SK-N-SH (cell line): ENCODE measurements around the gene EXOC6. TPM values are rescaled to one million over a fixed set of nuclear protein-coding genes. Genes with fewer than 3 reads are reported as not detected.

Experiments used
- CTCF ChIA-PET: fragments of 300-600, 350-600 bp; formaldehyde crosslinking; extraction: SDS; loops from one replicate; lab custom pipeline; 2021; lab: Yijun Ruan, JAX
- POLR2A ChIA-PET: fragments of 350-600 bp; sonication (Branson Sonifier 250); formaldehyde crosslinking; extraction: SDS; loops from one replicate; lab custom pipeline; 2020; ENCODE audit warnings: antibody characterized with exemption, inconsistent platforms; lab: Yijun Ruan, JAX
- DNase-seq: peaks from one replicate; pipeline ENCODE4 v3.0.0; 2012
- H2AFZ ChIP-seq: fragments of 200-600 bp; sonication (generic); 2 replicates; pipeline ENCODE4 v1.8.1; 2016; ENCODE audit warnings: antibody characterized with exemption, mild to moderate bottlenecking, low read depth
- H3F3A ChIP-seq: fragments of 200-600 bp; sonication (generic); replicated peaks from 2 replicates; pipeline ENCODE3; 2016; ENCODE audit warnings: antibody characterized with exemption, mild to moderate bottlenecking; ENCODE audit not compliant: insufficient read depth
- H3K27ac ChIP-seq, 2 experiments: fragments of 200-500 bp in 1 of 2; fragments of 200-600 bp in 1 of 2; sonication (Bioruptor generic) in 1 of 2; sonication (generic), shearing (Covaris generic) in 1 of 2; 2 replicates each; pipeline versions ENCODE4 v1.5.1 to v1.6.1; 2014 to 2016; ENCODE audit warnings: low read depth in 2 of 2, inconsistent platforms in 1 of 2, low read length in 1 of 2, mild to moderate bottlenecking in 1 of 2, mixed read lengths in 1 of 2
- H3K27me3 ChIP-seq: fragments of 200-600 bp; sonication (generic), shearing (Covaris generic); 2 replicates; pipeline ENCODE4 v1.6.1; 2016; ENCODE audit warnings: mixed run types; ENCODE audit not compliant: insufficient read depth
- H3K36me3 ChIP-seq, 2 experiments: fragments of 200-500 bp in 1 of 2; fragments of 200-600 bp in 1 of 2; sonication (Bioruptor generic) in 1 of 2; sonication (generic) in 1 of 2; replicated peaks in 1 of 2; 2 replicates each; pipeline versions ENCODE3 to v1.5.1; 2014 to 2016; ENCODE audit warnings: low read length in 1 of 2, mild to moderate bottlenecking in 1 of 2; ENCODE audit not compliant: insufficient read depth in 2 of 2, control insufficient read depth in 1 of 2
- H3K4me1 ChIP-seq, 2 experiments: fragments of 200-500 bp in 1 of 2; fragments of 200-600 bp in 1 of 2; sonication (Bioruptor generic) in 1 of 2; sonication (generic), shearing (Covaris generic) in 1 of 2; 2 replicates each; pipeline versions ENCODE4 v1.5.1 to v1.6.1; 2014 to 2016; ENCODE audit warnings: low read depth in 1 of 2, low read length in 1 of 2, mixed run types in 1 of 2; ENCODE audit not compliant: insufficient read depth in 2 of 2, control insufficient read depth in 1 of 2
- H3K4me2 ChIP-seq: fragments of 200-600 bp; sonication (generic), shearing (Covaris generic); 2 replicates; pipeline ENCODE4 v1.6.1; 2017; ENCODE audit warnings: mixed run types
- H3K4me3 ChIP-seq, 2 experiments: fragments of 200-500 bp in 1 of 2; fragments of 200-600 bp in 1 of 2; sonication (Bioruptor generic) in 1 of 2; sonication (generic), shearing (Covaris generic) in 1 of 2; 2 replicates each; pipeline versions ENCODE4 v1.5.1 to v1.8.1; 2014 to 2016; ENCODE audit warnings: low read depth in 2 of 2, inconsistent platforms in 1 of 2, low read length in 1 of 2, mild to moderate bottlenecking in 1 of 2, mixed read lengths in 1 of 2, moderate library complexity in 1 of 2
- H3K79me2 ChIP-seq: fragments of 200-600 bp; sonication (generic); 2 replicates; pipeline ENCODE4 v1.8.1; 2017; ENCODE audit warnings: mild to moderate bottlenecking; ENCODE audit not compliant: insufficient read depth
- H3K9ac ChIP-seq: fragments of 200-600 bp; sonication (generic); 2 replicates; pipeline ENCODE4 v1.6.1; 2017; ENCODE audit warnings: mixed run types
- H3K9me2 ChIP-seq: fragments of 200-600 bp; sonication (generic); 2 replicates; pipeline ENCODE4 v1.6.1; 2017; ENCODE audit warnings: mixed run types
- H3K9me3 ChIP-seq: fragments of 200-600 bp; sonication (generic); 2 replicates; pipeline ENCODE4 v1.6.1; 2017; ENCODE audit warnings: mixed run types, mild to moderate bottlenecking, moderate library complexity
- H4K20me1 ChIP-seq: fragments of 200-600 bp; sonication (generic); 2 replicates; pipeline ENCODE4 v1.6.1; 2017; ENCODE audit warnings: mild to moderate bottlenecking, mixed run types; ENCODE audit not compliant: insufficient read depth
- CHD2 ChIP-seq: fragments of 150-350 bp; IDR thresholded peaks from 2 replicates; pipeline ENCODE4 v1.6.1; 2018; ENCODE audit warnings: low read length; ENCODE audit not compliant: partially characterized antibody
- ELF1 ChIP-seq: IDR thresholded peaks from 2 replicates; pipeline ENCODE4 v1.4.0; 2012
- EP300 ChIP-seq, 2 experiments: IDR thresholded peaks; 2 replicates each; pipeline versions ENCODE4 v1.4.0 to v1.6.1; 2012; ENCODE audit warnings: borderline replicate concordance in 1 of 2, low read depth in 1 of 2, low read length in 1 of 2
- EZH2phosphoT487 ChIP-seq: fragments of 200-600 bp; sonication (generic); IDR thresholded peaks from 2 replicates; pipeline ENCODE4 v1.6.1; 2017; ENCODE audit warnings: low read depth, mixed run types, mild to moderate bottlenecking, antibody characterized with exemption, moderate library complexity, borderline replicate concordance
- FOSL2 ChIP-seq: IDR thresholded peaks from 2 replicates; pipeline ENCODE4 v1.4.0; 2012; ENCODE audit warnings: low read depth, mild to moderate bottlenecking, moderate library complexity, borderline replicate concordance
- FOXJ3 ChIP-seq: sonication (generic); formaldehyde crosslinking; IDR thresholded peaks from 2 replicates; pipeline ENCODE4 v1.5.1; 2020; ENCODE audit warnings: mild to moderate bottlenecking, missing genetic modification reagents
- FOXM1 ChIP-seq: IDR thresholded peaks from 2 replicates; pipeline ENCODE4 v1.4.0; 2012; ENCODE audit warnings: low read depth, mild to moderate bottlenecking
- GATA2 ChIP-seq: sonication (generic); formaldehyde crosslinking; IDR thresholded peaks from 2 replicates; pipeline ENCODE4 v1.5.0; 2020; ENCODE audit warnings: mild to moderate bottlenecking, missing genetic modification reagents
- JUND ChIP-seq: IDR thresholded peaks from 2 replicates; pipeline ENCODE4 v1.4.0; 2012
- MAX ChIP-seq: IDR thresholded peaks from 2 replicates; pipeline ENCODE4 v1.4.0; 2012; ENCODE audit warnings: low read depth
- MXI1 ChIP-seq: IDR thresholded peaks from 2 replicates; pipeline ENCODE4 v1.6.1; 2012; ENCODE audit warnings: mild to moderate bottlenecking, low read depth, low read length, improper control_type of control experiment
- NFIC ChIP-seq: IDR thresholded peaks from 2 replicates; pipeline ENCODE4 v1.4.0; 2012; ENCODE audit warnings: borderline replicate concordance
- NRF1 ChIP-seq: IDR thresholded peaks from 2 replicates; pipeline ENCODE4 v1.6.1; 2012; ENCODE audit warnings: low read depth, mild to moderate bottlenecking, low read length
- PBX3 ChIP-seq: IDR thresholded peaks from 2 replicates; pipeline ENCODE4; 2012
- POLR2AphosphoS5 ChIP-seq: IDR thresholded peaks from 2 replicates; pipeline ENCODE4 v1.6.1; 2012; ENCODE audit warnings: low read depth, low read length
- RAD21 ChIP-seq: IDR thresholded peaks from 2 replicates; pipeline ENCODE4 v1.6.1; 2012; ENCODE audit warnings: mild to moderate bottlenecking, low read length
- RFX5 ChIP-seq: IDR thresholded peaks from 2 replicates; pipeline ENCODE4 v1.6.1; 2012; ENCODE audit warnings: mild to moderate bottlenecking, improper control_type of control experiment, low read length
- RXRA ChIP-seq: IDR thresholded peaks from 2 replicates; pipeline ENCODE4 v1.4.0; 2012; ENCODE audit warnings: low read depth, mild to moderate bottlenecking, borderline replicate concordance
- TAF1 ChIP-seq: IDR thresholded peaks from 2 replicates; pipeline ENCODE4 v1.6.1; 2012; ENCODE audit warnings: low read depth, mild to moderate bottlenecking, low read length, moderate library complexity, borderline replicate concordance
- TCF12 ChIP-seq: IDR thresholded peaks from 2 replicates; pipeline ENCODE4 v1.4.0; 2012
- TEAD4 ChIP-seq: IDR thresholded peaks from 2 replicates; pipeline ENCODE4 v1.4.0; 2012; ENCODE audit warnings: mild to moderate bottlenecking, borderline replicate concordance; ENCODE audit not compliant: insufficient read depth
- USF1 ChIP-seq: IDR thresholded peaks from 2 replicates; pipeline ENCODE4 v1.4.0; 2012; ENCODE audit warnings: low read depth, borderline replicate concordance
- YY1 ChIP-seq: IDR thresholded peaks from 2 replicates; pipeline ENCODE4 v1.4.0; 2012; ENCODE audit warnings: low read depth, mild to moderate bottlenecking
- WGBS: methylation state at CpG from one replicate; pipeline ENCODE4 v1.1.6; 2017; ENCODE audit warnings: low lambda C conversion rate; 5-methylcytosine and 5-hydroxymethylcytosine counted together
- polyA plus RNA-seq, 3 experiments: library from polyadenylated mRNA; depleted of rRNA; stranded (reverse); fragments of >200 nt; gene quantifications; 2 replicates each; pipeline ENCODE4 v1.2.3, GENCODE V29; 2012

EXOC6 gene
- polyA plus RNA-seq, 1 of the 3 experiments (the other 2 are of a cell fraction) = 2.3 TPM

GRCh38 chr10:92890471-92890870 lies 42.2 kb downstream of the EXOC6 start:
- no peak overlapping the region for H2AFZ ChIP-seq
- peaks cover 3% of the 10 kb centered on the region for H3F3A ChIP-seq
- no peaks in the 10 kb centered on the region for H3K27me3 ChIP-seq
- no peaks in the 10 kb centered on the region for H3K9me3 ChIP-seq
- no peak overlapping the region for H3K4me3 ChIP-seq
- no peaks in the 10 kb centered on the region for H3K36me3 ChIP-seq
- DNase-seq = no peak
- POLR2A ChIA-PET = no interaction called here
- CTCF ChIA-PET = interaction anchor here (1.5 kb wide), 1 partner anchor 47 kb away, joined by 4 read pairs; no protein-coding TSS in a partner anchor
- no peaks in the 10 kb centered on the region; the same call in 1 of the 2 replicates for H3K79me2 ChIP-seq
- no peaks in the 10 kb centered on the region for H4K20me1 ChIP-seq
- no peak overlapping the region for H3K27ac ChIP-seq
- TF ChIP-seq YY1 (no peak), CHD2 (no peak), MXI1 (no peak), RXRA (no peak), TAF1 (no peak), EP300 (IDR thresholded peaks at IDR 0.05; ENCODE audit: borderline replicate concordance in 1 of 2, low read depth in 1 of 2, low read length in 1 of 2) (no peak), POLR2AphosphoS5 (no peak), TCF12 (no peak), USF1 (no peak), FOSL2 (no peak), RFX5 (no peak), NRF1 (no peak), FOXM1 (no peak), EZH2phosphoT487 (no peak), FOXJ3 (CRISPR knock-in tag) (no peak), PBX3 (no peak)
- TF ChIP-seq, all 33 proteins: peak for 0
- H3K9ac ChIP-seq = no peak overlapping the region
- peaks cover 5 to 17% of the 10 kb centered on the region in 2 experiments; a peak in 3 of 4 replicates for H3K4me1 ChIP-seq
- H3K4me2 ChIP-seq = no peak overlapping the region
- no peaks in the 10 kb centered on the region for H3K9me2 ChIP-seq

GRCh38 chr10:92891885-92892690 lies 43.8 kb downstream of the EXOC6 start:
- H3K79me2 ChIP-seq = no peaks in the 10 kb centered on the region; the same call in 1 of the 2 replicates
- WGBS = 43% methylated on average over 5 of the region's 5 CpGs
- no peak overlapping the region for H2AFZ ChIP-seq
- DNase-seq = peak; percentile 6
- TF ChIP-seq EP300 (IDR thresholded peaks at IDR 0.05; ENCODE audit: borderline replicate concordance in 1 of 2, low read depth in 1 of 2, low read length in 1 of 2) (peak in 1 of 2 experiments; percentile 59; a peak in 1 of 4 replicates), NFIC (peak; percentile 97), PBX3 (peak; percentile 79), POLR2AphosphoS5 (peak; percentile 61; the same call in 1 of the 2 replicates), RXRA (peak; percentile 95), JUND (peak; percentile 84), MXI1 (no peak), TEAD4 (peak; percentile 71; the same call in 1 of the 2 replicates), RAD21 (no peak), MAX (0 out of 2 replicates have a peak, but pooled peaks have one; percentile 50), ELF1 (no peak), FOSL2 (peak; percentile 88), TCF12 (peak; percentile 91), GATA2 (CRISPR knock-in tag) (no peak)
- ChIA-PET POLR2A (no interaction called here), CTCF (interaction anchor here (1.1 to 1.5 kb wide), 3 partner anchors 11 to 460 kb away, joined by 3 to 5 read pairs (median 4); no protein-coding TSS in a partner anchor)
- peaks cover 3% of the 10 kb centered on the region for H3F3A ChIP-seq
- H3K36me3 ChIP-seq = no peaks in the 10 kb centered on the region
- H3K9me2 ChIP-seq = no peaks in the 10 kb centered on the region
- H3K4me1 ChIP-seq = peaks cover 5 to 17% of the 10 kb centered on the region in 2 experiments; a peak in 3 of 4 replicates
- no peaks in the 10 kb centered on the region for H3K27me3 ChIP-seq
- 0 out of 2 replicates have a peak overlapping the region, but pooled peaks have one; percentile 29 for H3K4me2 ChIP-seq
- peak overlapping the region in 1 of 2 experiments; percentile 28; a peak in 1 of 4 replicates for H3K27ac ChIP-seq
- H3K9ac ChIP-seq = no peak overlapping the region
- H3K4me3 ChIP-seq = no peak overlapping the region
- no peaks in the 10 kb centered on the region for H4K20me1 ChIP-seq
- H3K9me3 ChIP-seq = no peaks in the 10 kb centered on the region
